Measurements from ENCODE around the gene PRR14. TPM values are rescaled to one million over a fixed set of nuclear protein-coding genes. Genes with fewer than 3 reads are reported as not detected.

PRR14 gene
- total RNA-seq (10 to 100 TPM; 60.0 to 66.3 TPM), polyA plus RNA-seq (ENCODE audit: insufficient read depth, low read depth, low replicate concordance) (37.0 TPM)
- long read RNA-seq, donor 1, transcript PRR14-203 (11 exons, 2,316 nt), result major isoform, 5 of 10 reads
- long read RNA-seq, donor 1, partial matches to known transcripts, result 0 of 10 reads
- long read RNA-seq, donor 1, other reads (novel, unspliced or antisense), result 0 of 10 reads
- long read RNA-seq, donor 2, partial matches to known transcripts, result 6 of 8 reads
- long read RNA-seq, donor 2, other reads (novel, unspliced or antisense), result 0 of 8 reads

DNA sequence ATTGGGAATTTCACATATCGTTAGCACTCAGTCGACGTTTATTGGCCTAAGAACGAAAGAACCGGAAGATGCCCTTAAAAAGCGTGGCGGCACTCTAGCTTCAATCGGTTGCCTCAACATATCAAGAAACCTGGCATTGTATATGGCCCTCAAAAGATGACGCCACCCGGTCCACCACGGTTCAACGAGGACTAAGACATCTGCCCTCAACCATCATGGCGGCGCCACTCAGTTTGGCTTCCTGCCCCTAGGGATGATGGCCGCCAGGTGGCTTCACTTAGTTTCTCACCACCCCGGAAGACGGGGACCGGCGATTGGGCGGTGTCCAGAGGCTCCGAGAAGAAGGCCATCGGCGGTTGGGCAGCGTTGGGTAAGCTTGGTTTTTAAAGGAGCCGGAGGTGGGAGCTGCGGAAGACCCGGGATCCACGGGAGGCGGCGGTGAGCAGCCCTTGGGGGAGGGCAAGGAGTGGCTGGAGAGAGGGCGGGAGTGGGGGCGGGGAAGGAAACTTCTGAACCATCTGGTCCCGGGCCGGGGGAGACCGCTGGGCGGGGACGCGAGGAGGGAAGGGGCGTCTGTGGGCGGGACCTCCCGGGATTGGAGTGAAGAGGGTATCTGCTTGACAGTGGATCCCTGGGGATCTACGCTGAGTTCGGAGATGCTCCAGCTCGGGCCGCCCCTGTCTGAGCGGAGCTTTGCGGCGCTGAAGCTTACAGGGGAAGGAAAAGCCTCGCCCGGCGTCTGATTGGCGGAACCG is at the start of gene PRR14:
PRR14 (plus strand) TSS at position 592 of the 755 bp plus-strand sequence. CDS start 686 bp downstream, outside the sequence.
- TF ChIP-seq POLR2A (IDR thresholded peaks at IDR 0.05), result no peak
- TF ChIP-seq, protein P1, sequence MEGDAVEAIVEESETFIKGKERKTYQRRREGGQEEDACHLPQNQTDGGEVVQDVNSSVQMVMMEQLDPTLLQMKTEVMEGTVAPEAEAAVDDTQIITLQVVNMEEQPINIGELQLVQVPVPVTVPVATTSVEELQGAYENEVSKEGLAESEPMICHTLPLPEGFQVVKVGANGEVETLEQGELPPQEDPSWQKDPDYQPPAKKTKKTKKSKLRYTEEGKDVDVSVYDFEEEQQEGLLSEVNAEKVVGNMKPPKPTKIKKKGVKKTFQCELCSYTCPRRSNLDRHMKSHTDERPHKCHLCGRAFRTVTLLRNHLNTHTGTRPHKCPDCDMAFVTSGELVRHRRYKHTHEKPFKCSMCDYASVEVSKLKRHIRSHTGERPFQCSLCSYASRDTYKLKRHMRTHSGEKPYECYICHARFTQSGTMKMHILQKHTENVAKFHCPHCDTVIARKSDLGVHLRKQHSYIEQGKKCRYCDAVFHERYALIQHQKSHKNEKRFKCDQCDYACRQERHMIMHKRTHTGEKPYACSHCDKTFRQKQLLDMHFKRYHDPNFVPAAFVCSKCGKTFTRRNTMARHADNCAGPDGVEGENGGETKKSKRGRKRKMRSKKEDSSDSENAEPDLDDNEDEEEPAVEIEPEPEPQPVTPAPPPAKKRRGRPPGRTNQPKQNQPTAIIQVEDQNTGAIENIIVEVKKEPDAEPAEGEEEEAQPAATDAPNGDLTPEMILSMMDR (IDR thresholded peaks at IDR 0.05), result peak; percentile 17 to 80 (median 79)
- peak within 1 kb of the TSS; percentile 78 to 97 for H3K4me3 ChIP-seq
- H3K9me3 ChIP-seq, result no peaks in the 10 kb centered on the region
- peak; percentile 100 for DNase-seq
- no peaks in the 10 kb centered on the region for H3K36me3 ChIP-seq (ENCODE audit: low read depth, missing control alignments)
- no peaks in the 10 kb centered on the region for H3K27me3 ChIP-seq
- H3K27ac ChIP-seq, result peak within 1 kb of the TSS; percentile 92 to 95
- intact Hi-C loops (cut with DNase I; ENCODE audit: low total_unique reads), result no loop called here
- peaks cover 12% of the 10 kb centered on the region for H3K4me1 ChIP-seq
- WGBS, 2 donors, result 1 to 2% methylated on average over 50 to 52 of the region's 53 CpGs

DNA sequence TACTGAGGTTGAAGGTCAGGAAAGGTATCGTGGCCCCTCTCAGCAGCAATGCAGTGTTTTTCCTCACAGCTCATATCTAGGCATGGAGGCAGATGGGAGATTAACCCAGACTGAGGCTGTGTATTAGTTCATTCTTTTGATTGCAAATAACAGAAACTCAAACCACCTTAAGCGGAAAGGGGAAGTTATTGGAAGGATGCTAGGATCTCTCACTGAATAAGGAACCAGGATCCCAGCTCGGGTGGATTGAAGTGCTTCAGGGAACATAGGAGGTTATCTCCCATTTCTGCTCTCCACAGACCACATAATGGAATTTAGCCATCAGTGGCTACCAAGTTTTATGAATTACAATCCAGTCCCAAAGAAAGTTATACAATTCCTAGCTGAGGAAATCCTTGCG is 48.8 kb upstream of the PRR14 start:
- Histone ChIP-seq H3K4me1 (peaks cover 6% of the 10 kb centered on the region), H3K9me3 (no peaks in the 10 kb centered on the region), H3K36me3 (ENCODE audit: low read depth, missing control alignments) (no peaks in the 10 kb centered on the region), H3K27me3 (no peaks in the 10 kb centered on the region), H3K4me3 (no peak overlapping the region), H3K27ac (peak overlapping the region in 1 of 2 donors; percentile 20)
- WGBS, 2 donors, result 56 to 69% methylated on average over 4 of the region's 4 CpGs
- intact Hi-C loops (cut with DNase I; ENCODE audit: low total_unique reads), result no loop called here
- TF ChIP-seq, protein P1 (IDR thresholded peaks at IDR 0.05), result no peak
- no peak for TF ChIP-seq POLR2A (IDR thresholded peaks at IDR 0.05)
- no peak for DNase-seq

DNA sequence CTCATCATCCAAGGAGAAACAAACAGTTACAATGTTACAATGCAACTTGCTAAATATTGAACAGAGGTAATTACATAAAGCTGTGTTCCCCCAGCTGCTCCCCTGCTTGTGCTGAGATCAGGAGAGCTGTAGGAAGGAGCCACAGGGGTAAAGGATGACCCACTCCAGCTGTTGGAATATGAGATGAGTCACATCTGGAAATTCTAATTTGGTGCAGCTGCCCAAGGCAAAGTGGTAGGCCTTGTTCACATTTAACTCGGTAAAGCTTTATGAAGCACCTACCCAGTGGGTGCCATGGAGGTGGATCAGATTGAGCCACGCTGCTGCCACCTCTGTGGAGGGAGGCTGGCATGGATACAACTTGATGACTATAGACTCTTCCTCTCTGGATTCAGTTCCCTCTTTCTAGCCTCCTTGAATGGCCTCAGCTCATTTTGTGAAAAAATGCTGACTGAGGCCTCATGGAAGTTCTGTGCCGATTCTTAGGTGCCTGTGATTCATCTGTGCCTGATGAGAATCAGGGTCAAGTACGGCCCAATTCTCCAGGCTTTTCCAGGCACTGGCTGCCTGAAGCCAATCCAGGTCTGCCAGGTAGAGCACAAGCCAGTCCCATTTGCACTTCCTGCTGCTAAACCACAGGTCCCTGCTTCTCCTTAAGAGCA is 48.0 kb upstream of the PRR14 start:
- Histone ChIP-seq H3K27ac (peak overlapping the region in 1 of 2 donors; percentile 20), H3K4me3 (no peak overlapping the region), H3K9me3 (no peaks in the 10 kb centered on the region), H3K36me3 (ENCODE audit: low read depth, missing control alignments) (no peaks in the 10 kb centered on the region), H3K27me3 (no peaks in the 10 kb centered on the region), H3K4me1 (peaks cover 6% of the 10 kb centered on the region)
- no peak for DNase-seq
- intact Hi-C loops (cut with DNase I; ENCODE audit: low total_unique reads), result no loop called here
- WGBS, 2 donors, result 40 to 48% methylated on average over 4 of the region's 4 CpGs
- no peak for TF ChIP-seq POLR2A (IDR thresholded peaks at IDR 0.05)
- TF ChIP-seq, protein P1 (IDR thresholded peaks at IDR 0.05), result no peak

DNA sequence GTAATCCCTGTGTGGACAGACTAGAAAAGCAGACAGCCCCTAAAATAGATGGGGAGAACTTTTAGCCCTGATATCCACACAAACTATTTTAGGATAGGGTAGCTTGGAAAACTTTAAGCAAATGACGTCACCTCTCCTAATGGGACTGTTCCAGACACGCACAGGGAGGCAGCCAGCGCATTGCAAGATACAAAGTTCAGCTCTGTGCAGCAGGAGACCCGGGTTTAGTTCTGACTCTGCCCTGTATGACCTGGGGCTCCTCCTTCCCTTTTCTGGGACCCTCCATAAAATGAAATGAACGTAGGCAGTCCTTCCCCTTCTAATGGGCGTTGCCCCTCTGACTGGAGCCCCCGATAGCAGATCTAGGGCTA is 46.8 kb upstream of the PRR14 start:
- no peak for DNase-seq
- H3K27ac ChIP-seq, result no peak overlapping the region
- intact Hi-C loops (cut with DNase I; ENCODE audit: low total_unique reads), result no loop called here

More for the DNA sequence above, 46.8 kb upstream of the PRR14 start:
- no peaks in the 10 kb centered on the region for H3K9me3 ChIP-seq
- TF ChIP-seq POLR2A (IDR thresholded peaks at IDR 0.05), result no peak
- TF ChIP-seq, protein P1 (IDR thresholded peaks at IDR 0.05), result no peak
- WGBS, 2 donors, result 50 to 71% methylated on average over 7 of the region's 7 CpGs
- H3K4me3 ChIP-seq, result peak overlapping the region in 1 of 2 donors; percentile 30
- H3K27me3 ChIP-seq, result no peaks in the 10 kb centered on the region
- H3K4me1 ChIP-seq, result peaks cover 6% of the 10 kb centered on the region
- no peaks in the 10 kb centered on the region for H3K36me3 ChIP-seq (ENCODE audit: low read depth, missing control alignments)
